Glutamatergic neuron (in vitro differentiated cells): ENCODE results near the gene STX7. TPM values are rescaled to one million over a fixed set of nuclear protein-coding genes. Genes with fewer than 3 reads are reported as not detected.

Experiments
- DNase-seq: peaks from one replicate; pipeline ENCODE4 v3.0.0; 2022
- H3K27ac Mint-ChIP-seq: one replicate; pipeline ENCODE4 v1.8.0; 2020; ENCODE audit warnings: mild to moderate bottlenecking, mixed read lengths, inconsistent platforms; ENCODE audit not compliant: unreplicated experiment
- H3K27me3 Mint-ChIP-seq: one replicate; pipeline ENCODE4 v1.8.0; 2020; ENCODE audit warnings: mild to moderate bottlenecking, moderate library complexity, mixed read lengths, inconsistent platforms; ENCODE audit not compliant: unreplicated experiment
- H3K36me3 Mint-ChIP-seq: one replicate; pipeline ENCODE4 v1.8.0; 2020; ENCODE audit warnings: mild to moderate bottlenecking, mixed read lengths, inconsistent platforms; ENCODE audit not compliant: unreplicated experiment
- H3K4me1 Mint-ChIP-seq: one replicate; pipeline ENCODE4 v1.8.0; 2020; ENCODE audit warnings: mild to moderate bottlenecking, low read depth, mixed read lengths, inconsistent platforms; ENCODE audit not compliant: unreplicated experiment
- H3K4me3 Mint-ChIP-seq: one replicate; pipeline ENCODE4 v1.8.0; 2020; ENCODE audit warnings: mild to moderate bottlenecking, mixed read lengths, inconsistent platforms; ENCODE audit not compliant: unreplicated experiment
- H3K9me3 Mint-ChIP-seq: one replicate; pipeline ENCODE4 v1.8.0; 2020; ENCODE audit warnings: mild to moderate bottlenecking, moderate library complexity, mixed read lengths, inconsistent platforms; ENCODE audit not compliant: unreplicated experiment
- CTCF ChIP-seq: fragments of 200-600 bp; sonication (generic); IDR thresholded peaks from one replicate; pipeline ENCODE4 v1.5.0; 2021; ENCODE audit not compliant: partially characterized antibody, unreplicated experiment
- total RNA-seq: library from RNA; stranded (reverse); fragmentation: NEBNext Ultra II Directional; extraction: Animal tissue kit (Norgen Biotek cat#: 25700); gene quantifications from one replicate; pipeline ENCODE4 v1.2.1, GENCODE V29; 2021; ENCODE audit not compliant: unreplicated experiment

Gene STX7
- total RNA-seq, 1 donor from 2014 or later, result 62.7 TPM

GRCh38 chr6:132445201-132445951 is 67.5 kb downstream of the STX7 start:
- Mint-ChIP-seq H3K36me3 (peaks cover 11% of the 10 kb centered on the region), H3K27ac (no peak overlapping the region), H3K4me1 (no peaks in the 10 kb centered on the region), H3K4me3 (no peak overlapping the region), H3K9me3 (no peaks in the 10 kb centered on the region), H3K27me3 (peaks cover 2% of the 10 kb centered on the region)
- no peak for TF ChIP-seq CTCF
- no peak for DNase-seq

- H3K4me1 Mint-ChIP-seq, result no peaks in the 10 kb centered on the region
- peaks cover 11% of the 10 kb centered on the region for H3K36me3 Mint-ChIP-seq
- H3K27me3 Mint-ChIP-seq, result peaks cover 2% of the 10 kb centered on the region
- TF ChIP-seq CTCF, result no peak
- DNase-seq, result no peak
- no peak overlapping the region for H3K4me3 Mint-ChIP-seq
- H3K9me3 Mint-ChIP-seq, result no peaks in the 10 kb centered on the region
- H3K27ac Mint-ChIP-seq, result no peak overlapping the region
Measured at GRCh38 chr6:132443206-132443605, 69.7 kb downstream of the STX7 start.

GRCh38 chr6:132430110-132430509 is 82.8 kb downstream of the STX7 start:
- Mint-ChIP-seq H3K9me3 (peaks cover 1% of the 10 kb centered on the region), H3K4me3 (no peak overlapping the region), H3K27me3 (no peaks in the 10 kb centered on the region), H3K27ac (no peak overlapping the region), H3K4me1 (no peaks in the 10 kb centered on the region), H3K36me3 (no peaks in the 10 kb centered on the region)
- DNase-seq, result no peak
- no peak for TF ChIP-seq CTCF

GRCh38 chr6:132425176-132425575 is 87.7 kb downstream of the STX7 start:
- no peak for TF ChIP-seq CTCF
- H3K27ac Mint-ChIP-seq, result no peak overlapping the region
- no peaks in the 10 kb centered on the region for H3K4me1 Mint-ChIP-seq
- no peaks in the 10 kb centered on the region for H3K27me3 Mint-ChIP-seq
- no peaks in the 10 kb centered on the region for H3K36me3 Mint-ChIP-seq
- DNase-seq, result no peak
- no peaks in the 10 kb centered on the region for H3K9me3 Mint-ChIP-seq
- H3K4me3 Mint-ChIP-seq, result no peak overlapping the region

- Mint-ChIP-seq H3K9me3 (no peaks in the 10 kb centered on the region), H3K4me1 (no peaks in the 10 kb centered on the region)
- TF ChIP-seq CTCF, result no peak
Measured at GRCh38 chr6:132423839-132424238, 89.1 kb downstream of the STX7 start.

More at GRCh38 chr6:132423839-132424238, 89.1 kb downstream of the STX7 start:
- H3K27ac Mint-ChIP-seq, result no peak overlapping the region
- DNase-seq, result no peak
- H3K4me3 Mint-ChIP-seq, result no peak overlapping the region
- no peaks in the 10 kb centered on the region for H3K36me3 Mint-ChIP-seq
- no peaks in the 10 kb centered on the region for H3K27me3 Mint-ChIP-seq
